HG03025 (cell line): ENCODE results near the gene DTX3.
"Not testable (repeated sequence)": the region's sequence is repeated elsewhere in the genome, so short reads cannot be mapped to it uniquely, and the experiment has no call there.

Experiments used
- ATAC-seq: cut with Tn5 transposase; IDR thresholded peaks from one replicate; pipeline ENCODE4 v1.9.1; 2021; ENCODE audit warnings: mild to moderate bottlenecking, moderate library complexity; ENCODE audit not compliant: unreplicated experiment, low FRiP score

Gene DTX3

GRCh38 chr12:57604454-57604991, at the start of gene DTX3:
DTX3 (plus strand) TSS chr12:57604824; CDS start chr12:57606518, 1,694 bp downstream.
- ATAC-seq: no peak

- ATAC-seq: no peak
These were observed 49.7 kb upstream of the DTX3 start for GRCh38 chr12:57554897-57555296.

GRCh38 chr12:57558864-57559263, 45.8 kb upstream of the DTX3 start:
- no peak for ATAC-seq

GRCh38 chr12:57560516-57560915, 44.1 kb upstream of the DTX3 start:
- ATAC-seq: no peak

GRCh38 chr12:57561117-57561516, 43.5 kb upstream of the DTX3 start:
- ATAC-seq: not testable (repeated sequence)

GRCh38 chr12:57563358-57563757, 41.3 kb upstream of the DTX3 start:
- ATAC-seq: no peak

GRCh38 chr12:57564178-57564740, 40.4 kb upstream of the DTX3 start:
- no peak for ATAC-seq

- ATAC-seq: no peak
These were observed 35.8 kb upstream of the DTX3 start for GRCh38 chr12:57568838-57569237.

- no peak for ATAC-seq
These were observed 34.8 kb upstream of the DTX3 start for GRCh38 chr12:57569858-57570257.

- ATAC-seq: not testable (repeated sequence)
These were observed 34.2 kb upstream of the DTX3 start for GRCh38 chr12:57570438-57570837.

GRCh38 chr12:57571926-57572762, 32.5 kb upstream of the DTX3 start:
- no peak for ATAC-seq

- ATAC-seq: no peak
These were observed 29.8 kb upstream of the DTX3 start for GRCh38 chr12:57574795-57575194.

- no peak for ATAC-seq
These were observed 28.6 kb upstream of the DTX3 start for GRCh38 chr12:57575771-57576612.

GRCh38 chr12:57576613-57577160, 27.9 kb upstream of the DTX3 start:
- ATAC-seq: no peak

GRCh38 chr12:57577981-57578758, 26.5 kb upstream of the DTX3 start:
- no peak for ATAC-seq

GRCh38 chr12:57579011-57579410, 25.6 kb upstream of the DTX3 start:
- ATAC-seq: no peak

- ATAC-seq: no peak
These were observed 24.8 kb upstream of the DTX3 start for GRCh38 chr12:57579677-57580465.

- no peak for ATAC-seq
These were observed 24.2 kb upstream of the DTX3 start for GRCh38 chr12:57580466-57580795.

- no peak for ATAC-seq
These were observed 22.8 kb upstream of the DTX3 start for GRCh38 chr12:57581802-57582201.
